GM21526 (cell line): ENCODE measurements around the gene ATF2.
"Not testable (repeated sequence)": the region's sequence is repeated elsewhere in the genome, so short reads cannot be mapped to it uniquely, and the experiment has no call there.

ENCODE experiments used
- ATAC-seq: cut with Tn5 transposase; IDR thresholded peaks from one replicate; pipeline ENCODE4 v1.9.1; 2021; ENCODE audit warnings: moderate library complexity; ENCODE audit not compliant: unreplicated experiment, low FRiP score

The ATF2 gene

DNA sequence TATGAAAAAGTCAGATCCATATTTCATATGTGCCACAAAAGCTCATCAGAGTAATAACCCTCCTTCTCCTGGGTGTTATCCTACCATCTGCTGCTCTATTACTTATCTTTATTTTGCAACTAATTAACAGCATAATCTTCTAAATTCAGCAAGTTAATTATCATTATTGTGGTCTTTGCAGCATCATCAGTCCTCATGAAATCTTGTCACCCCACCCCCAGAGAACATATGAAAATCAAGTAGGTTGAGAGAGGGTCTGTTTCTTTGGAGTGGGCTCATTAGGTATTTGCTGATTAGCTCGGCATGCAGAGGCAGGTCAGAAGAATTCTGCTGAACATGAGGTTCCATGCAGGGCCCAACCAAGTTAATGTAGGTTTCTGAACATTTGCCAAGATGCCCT lies 64.8 kb downstream of the ATF2 start:
- no peak for ATAC-seq

DNA sequence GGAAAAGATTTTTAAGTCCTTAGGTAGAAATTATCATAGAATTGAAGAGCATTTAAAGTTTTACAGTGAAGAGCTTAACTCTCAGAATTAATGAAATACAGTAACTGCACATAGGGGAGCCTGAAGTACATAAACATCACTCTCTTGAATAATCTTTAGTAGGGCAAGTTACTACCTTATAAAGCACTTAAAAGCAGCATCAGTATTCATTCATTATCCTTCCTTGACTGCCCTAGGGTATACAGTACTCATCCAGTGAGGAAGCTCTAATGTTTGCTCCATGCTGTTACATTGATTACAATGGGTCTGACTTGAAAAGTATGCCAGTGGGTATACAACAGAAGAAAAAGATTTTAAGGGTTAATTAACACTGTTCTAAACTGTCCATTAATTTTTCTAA lies 66.5 kb downstream of the ATF2 start:
- no peak for ATAC-seq

DNA sequence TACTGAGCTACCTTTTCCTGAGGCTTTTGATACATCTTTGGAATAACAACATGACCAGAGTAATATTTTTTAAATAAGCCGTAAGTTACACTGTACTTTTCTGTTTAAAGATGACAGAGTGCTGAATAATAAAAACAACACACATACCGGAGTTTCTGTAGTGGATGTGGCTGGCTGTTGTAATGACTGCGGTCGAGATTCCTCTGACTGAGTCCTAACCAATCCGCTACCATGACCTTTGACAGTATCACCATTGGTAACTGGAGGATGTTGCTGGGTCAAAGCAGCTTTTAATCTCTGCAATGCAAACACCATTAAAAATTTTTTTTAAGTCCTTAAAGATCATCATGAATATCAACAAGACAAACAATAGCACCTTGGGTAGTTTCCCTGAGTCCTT lies 70.7 kb downstream of the ATF2 start:
- ATAC-seq, result no peak

DNA sequence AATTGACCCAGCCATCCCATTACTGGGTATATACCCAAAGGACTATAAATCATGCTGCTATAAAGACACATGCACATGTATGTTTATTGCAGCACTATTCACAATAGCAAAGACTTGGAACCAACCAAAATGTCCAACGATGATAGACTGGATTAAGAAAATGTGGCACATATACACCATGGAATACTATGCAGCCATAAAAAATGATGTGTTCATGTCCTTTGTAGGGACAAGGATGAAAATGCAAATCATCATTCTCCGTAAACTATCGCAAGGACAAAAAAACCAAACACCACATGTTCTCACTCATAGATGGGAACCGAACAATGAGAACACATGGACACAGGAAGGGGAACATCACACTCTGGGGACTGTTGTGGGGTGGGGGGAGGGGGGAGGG lies 83.9 kb downstream of the ATF2 start:
- not testable (repeated sequence) for ATAC-seq

DNA sequence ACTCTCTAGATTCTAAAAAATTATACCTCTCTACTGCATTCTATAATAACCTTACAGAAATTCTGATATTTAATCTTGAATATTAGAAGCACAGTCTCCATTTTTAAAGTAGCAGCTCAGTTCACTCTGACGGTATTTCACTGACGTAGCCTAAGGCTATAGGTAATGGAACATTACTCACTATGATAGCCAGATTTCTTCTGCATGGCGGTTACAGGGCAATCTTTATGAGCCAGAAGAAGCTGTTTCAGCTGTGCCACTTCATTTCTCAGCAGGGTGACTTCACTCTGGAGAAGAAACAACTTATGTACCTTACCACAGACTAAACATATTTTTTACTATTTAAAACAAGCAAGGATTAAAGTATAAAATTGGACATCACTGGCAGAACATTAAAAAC lies 87.5 kb downstream of the ATF2 start:
- no peak for ATAC-seq

DNA sequence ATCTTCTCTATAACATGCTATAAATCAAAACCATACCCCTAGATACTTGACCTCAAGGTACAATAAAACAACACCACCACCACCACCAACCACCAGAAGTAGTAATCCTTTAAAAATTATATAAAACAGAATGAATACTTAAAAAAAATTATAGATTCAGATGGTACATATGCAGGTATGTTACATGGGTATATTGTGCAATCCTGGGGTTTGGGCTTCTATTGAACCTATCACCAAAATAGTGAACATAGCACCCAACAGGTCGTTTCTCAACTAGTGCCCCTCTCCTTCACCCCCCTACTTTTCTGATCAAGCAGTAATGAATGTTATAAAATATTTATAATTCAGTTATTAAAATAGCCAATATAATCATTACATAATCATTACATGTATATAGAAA lies 91.7 kb downstream of the ATF2 start:
- no peak for ATAC-seq

DNA sequence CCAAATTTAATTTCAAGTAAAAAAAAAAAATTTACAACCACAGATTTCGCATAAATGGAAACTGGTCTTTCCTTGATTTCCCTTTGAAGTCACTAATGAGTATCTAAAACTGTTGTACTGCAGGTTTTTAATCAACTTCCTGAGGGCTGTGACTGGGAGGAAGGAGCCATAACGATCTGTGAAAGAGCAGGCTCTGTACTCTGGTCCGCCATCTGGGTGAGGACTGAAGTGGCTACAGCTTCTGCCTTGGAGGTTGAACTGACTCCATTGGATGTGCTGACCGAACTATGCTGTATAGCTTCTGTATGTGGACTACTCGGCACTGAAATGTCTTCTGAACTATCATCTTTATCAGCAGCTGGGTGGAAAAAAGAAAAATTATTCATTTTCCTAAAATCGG lies 93.5 kb downstream of the ATF2 start:
- no peak for ATAC-seq

DNA sequence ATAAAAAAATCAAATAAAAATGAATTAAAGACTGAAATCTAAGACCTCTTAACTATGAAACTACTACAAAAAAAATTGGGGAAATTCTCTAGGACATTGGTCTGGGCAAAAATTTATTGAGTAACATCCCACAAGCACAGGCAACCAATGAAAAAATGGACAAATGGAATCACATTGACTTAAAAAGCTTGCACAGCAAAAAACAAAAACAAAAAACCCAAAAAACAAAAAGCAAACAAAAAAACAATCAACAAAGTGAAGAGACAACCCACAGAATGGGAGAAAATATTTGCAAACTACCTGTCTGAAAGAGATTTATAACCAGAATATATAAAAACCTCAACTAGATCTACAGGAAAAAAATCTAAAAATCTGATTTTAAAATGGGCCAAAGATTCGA lies 99.5 kb downstream of the ATF2 start:
- no peak for ATAC-seq

DNA sequence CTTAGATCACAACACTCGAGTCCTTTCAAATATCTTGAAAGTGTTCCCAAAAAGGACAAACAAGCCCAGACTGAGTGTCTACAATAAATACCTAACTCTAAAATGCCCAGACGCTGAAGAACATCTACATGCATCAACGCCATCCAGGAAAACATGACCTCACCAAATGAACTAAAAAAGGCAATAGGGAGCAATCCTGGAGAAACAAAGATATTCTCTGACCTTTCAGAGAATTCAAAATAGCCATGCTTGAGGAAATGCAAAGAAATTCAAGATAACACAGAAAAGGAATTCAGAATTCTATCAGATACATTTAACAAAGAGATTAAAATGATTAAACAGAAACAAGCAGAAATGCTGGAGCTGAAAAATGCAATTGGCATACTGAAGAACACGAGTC lies 101.6 kb downstream of the ATF2 start:
- no peak for ATAC-seq

DNA sequence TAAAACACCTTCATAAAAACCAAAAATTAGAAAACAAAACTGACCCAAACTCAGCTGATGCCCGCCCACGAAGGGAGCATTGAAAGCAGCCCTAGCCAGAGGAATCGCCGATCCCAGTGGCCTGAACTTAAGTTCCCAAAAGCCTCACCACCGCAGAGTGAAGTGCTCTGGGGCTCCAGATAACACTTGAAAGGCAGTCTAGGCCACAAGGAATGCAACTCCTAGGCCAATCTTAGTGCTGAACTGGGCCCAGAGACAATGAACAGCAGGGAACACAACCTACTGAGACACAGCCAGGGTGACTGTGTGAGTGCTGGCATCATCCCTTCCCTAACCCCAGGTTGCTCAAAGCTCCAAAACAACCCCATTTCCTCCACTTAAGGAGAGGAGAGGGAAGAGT lies 103.2 kb downstream of the ATF2 start:
- no peak for ATAC-seq

DNA sequence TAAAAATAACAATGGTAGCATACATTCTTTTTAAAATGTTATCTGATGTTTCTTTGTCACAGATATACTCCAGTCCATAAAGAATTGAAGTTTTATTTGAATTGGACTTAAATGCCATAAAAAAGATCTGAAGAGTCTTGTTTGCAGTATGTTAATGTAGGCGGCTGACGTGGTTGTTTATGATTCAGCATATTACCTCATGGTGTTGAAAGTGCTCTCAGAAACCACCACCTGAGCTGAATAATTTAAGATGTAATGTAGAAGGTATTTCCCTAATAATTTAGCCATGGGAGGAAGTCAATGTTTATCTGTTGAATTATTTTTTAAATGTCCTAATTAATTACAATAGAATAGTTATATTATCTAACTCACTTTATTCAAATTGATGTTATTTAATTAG lies 104.3 kb downstream of the ATF2 start:
- ATAC-seq, result no peak

DNA sequence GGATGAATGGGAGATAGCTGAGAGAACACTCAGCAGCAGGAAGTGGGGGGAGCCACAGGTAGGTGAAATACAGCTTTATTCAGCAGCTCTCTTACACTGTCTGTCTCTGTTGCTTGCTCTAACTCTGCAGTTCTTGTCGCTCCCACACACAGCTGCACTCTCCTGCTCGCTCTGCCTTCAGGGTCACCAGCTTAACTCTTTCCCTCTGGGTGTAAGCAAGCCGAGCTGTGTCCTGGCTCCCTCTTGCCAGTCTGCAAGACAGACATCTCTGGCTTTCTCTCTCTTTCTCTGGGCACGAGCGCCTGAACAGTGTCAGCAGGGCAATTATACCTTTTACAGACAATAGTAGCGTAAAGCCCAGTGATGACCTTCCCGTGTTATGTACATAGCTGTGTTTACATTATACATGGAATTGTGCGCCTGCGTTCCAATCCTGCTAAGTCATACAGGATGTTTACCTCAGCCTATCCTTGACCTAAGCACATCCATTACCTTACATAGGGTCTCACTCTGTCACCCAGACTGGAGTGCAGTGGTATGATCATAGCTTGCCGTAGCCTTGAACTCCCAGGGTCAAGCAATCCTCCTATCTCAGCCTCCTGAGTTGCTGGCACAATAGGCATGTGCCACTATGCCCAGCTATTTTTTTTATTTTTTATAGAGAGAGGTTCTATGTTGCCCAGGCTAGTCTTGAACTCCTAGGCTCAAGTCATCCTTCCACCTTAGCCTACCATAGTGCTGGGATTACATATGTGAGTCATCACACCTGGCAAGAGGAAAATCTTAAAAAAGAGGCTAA lies 105.0 kb downstream of the ATF2 start:
- ATAC-seq, result no peak

DNA sequence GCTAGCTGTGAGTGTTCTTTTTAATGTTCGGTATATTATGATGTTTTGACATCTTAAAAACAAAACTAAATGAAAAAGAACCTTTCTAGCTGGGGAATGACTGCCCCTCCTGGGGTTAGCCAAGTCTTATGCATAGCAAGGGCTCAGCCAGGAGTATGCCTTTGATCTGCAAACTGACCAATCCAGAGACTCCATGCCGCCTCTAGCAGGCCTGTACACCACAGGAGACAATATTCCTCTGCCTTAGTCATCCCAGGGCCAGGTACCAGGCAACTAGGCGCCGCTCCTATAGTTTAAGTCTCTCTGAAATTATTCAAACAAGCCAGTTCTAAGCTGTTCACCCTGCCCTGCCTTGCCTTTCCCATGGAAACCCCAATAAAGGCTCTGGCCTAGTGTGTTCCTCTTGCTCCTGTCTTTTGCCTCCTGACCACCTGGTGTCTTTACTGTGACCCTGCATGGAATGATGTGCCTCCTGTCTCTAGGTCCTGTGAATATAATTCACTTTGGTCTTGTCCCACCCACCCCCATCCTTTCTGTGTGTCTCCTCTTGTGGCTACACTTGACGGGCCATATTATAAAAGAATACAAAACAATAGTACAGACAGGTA lies 110.8 kb downstream of the ATF2 start:
- no peak for ATAC-seq

DNA sequence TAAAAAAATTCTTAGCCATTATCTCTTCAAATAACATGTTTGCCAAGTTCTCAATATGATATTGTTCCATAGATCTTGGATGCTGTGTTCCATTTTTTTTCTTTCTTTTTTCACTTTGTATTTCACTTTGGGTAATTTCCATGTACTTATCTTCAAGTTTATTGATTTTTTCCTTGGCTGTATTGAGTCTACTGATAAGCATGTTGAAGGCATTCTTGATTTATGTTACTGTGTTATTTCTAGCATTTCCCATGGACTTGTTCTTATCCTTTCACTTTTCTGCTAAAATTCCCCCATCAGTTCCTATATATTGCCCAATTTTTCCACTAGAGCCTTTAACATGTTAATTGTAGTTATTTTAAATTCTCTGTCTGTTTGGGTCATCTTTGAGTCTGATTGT lies 112.0 kb downstream of the ATF2 start:
- ATAC-seq, result no peak

DNA sequence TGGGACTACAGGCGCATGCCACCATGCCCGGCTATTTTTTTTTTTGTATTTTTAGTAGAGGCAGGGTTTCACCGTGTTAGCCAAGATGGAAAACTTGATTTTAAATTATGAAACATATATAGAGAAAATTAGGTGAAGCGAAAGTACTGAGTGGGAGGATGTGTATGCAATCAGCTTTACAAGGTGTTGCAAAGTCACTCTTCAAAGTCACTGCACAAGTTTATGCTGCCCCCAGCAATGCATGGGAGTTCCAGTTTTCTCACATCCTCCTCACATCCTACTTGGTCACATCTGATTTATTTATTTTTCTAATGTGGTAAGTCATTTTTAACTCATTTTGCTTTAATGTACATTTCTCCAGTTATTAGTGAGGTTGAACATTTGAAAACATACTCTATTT lies 113.7 kb downstream of the ATF2 start:
- no peak for ATAC-seq

DNA sequence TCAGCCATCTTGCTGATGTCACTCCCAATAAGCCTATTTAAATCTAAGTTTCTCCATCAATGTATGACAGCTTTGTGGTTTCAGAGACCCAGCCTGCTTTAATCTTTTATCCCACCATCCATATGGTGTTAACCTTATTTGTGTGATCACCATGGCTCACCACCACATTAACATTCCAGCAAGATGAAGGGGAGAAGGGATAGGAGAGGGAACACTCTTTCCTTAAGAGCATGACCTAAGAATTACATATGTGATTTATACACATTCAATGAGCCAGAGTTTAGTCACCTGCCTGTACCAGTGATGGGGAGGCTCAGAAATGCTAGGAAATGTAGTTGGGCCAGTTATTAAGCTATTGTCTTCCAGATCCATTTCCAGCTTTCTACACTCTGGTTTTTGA lies 118.3 kb downstream of the ATF2 start:
- no peak for ATAC-seq

DNA sequence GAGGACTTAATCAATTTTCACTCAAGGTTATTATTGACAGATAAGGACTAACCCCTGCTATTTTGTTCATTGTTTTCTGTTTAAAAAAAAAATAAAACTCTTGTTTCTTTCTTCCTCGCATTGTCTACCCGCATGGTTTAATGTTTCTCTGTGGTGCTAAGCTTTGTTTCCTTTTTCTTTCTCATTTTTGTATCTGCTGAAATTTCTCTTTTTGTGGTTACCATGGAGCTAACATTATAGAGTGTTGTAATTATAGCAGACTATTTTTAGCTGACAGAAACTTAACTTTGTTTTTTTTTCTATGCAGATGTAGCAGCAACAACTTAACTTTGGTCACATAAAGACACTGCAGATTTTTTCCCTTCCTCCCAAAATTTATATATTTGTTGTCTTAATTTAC lies 119.7 kb downstream of the ATF2 start:
- ATAC-seq, result peak; percentile 64

DNA sequence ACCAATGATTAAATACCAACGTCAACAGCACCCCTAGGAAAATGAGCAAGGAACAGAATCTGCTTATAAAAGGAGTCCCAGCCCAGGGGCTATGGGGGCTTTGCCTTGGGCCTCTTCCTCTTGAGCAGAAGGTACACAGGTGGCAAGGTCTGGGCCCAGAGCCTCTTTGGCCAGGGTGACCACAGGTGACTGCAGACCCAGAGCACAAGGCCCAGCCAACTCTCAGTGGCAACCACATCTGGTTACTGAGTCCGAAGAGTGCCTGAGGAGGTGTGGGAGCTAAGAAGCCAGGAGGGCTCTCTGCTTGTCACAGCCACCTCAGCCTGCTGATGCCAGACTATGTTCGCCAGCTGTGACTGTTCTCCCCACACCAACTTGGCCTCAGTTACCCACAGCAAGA lies 128.5 kb downstream of the ATF2 start:
- no peak for ATAC-seq

DNA sequence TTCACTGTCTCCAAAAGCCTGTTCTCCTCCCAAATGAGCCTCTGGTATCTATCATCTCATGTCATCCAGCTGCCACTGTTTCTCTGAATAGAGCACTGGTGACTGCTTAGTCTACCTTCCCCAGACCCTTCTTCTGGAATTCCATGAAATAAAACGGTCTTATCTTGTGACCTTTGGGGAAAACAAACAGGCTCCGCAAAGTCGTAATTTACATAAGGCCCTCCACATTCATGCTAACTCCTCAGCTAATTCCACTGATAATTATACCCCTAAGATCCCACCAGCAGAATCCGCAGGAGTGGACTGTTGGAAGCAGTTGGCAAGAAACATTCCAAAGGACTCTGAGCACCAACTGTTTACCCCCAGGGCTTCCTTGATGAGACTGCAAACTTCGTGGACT lies 129.0 kb downstream of the ATF2 start:
- ATAC-seq, result no peak

DNA sequence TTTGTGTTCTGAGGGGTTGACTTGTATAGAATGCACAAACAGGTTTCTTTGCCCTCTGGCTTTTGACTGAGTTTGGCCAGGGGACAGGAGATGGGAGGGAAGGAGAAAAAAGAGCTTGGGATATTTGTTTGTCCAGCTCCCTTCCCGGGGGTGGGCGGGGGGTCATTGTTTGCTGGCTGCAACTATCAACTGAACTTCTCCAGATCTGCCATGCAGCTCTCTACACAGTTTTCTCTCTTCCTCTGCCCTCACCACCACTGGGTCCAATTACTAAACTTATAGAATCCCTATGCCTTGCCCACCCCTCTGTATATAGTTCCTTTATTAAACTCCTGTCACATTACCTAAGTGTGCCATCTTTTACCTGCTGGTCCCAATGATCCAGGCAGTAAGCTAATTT lies 130.1 kb downstream of the ATF2 start:
- ATAC-seq, result no peak

DNA sequence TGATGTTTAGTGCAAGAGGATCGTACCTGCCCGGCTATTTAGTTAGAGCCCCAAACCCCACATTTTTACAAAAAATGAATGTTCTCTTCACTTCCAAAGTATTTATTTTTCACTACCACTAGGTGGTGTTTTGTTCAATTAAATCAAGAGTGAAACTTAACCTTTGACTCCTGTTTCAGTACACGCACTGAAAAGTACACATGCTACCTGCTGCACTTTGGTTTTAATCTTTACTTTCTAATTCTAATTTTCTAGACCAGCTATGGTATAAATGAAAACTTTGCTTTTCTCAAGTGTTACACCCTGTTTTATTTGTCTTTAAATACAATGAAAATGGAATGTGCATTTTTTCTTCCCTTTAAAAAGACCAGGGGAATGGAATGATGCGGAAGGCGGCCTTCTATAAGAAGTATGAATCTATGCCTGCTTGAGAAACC lies 131.4 kb downstream of the ATF2 start:
- ATAC-seq, result no peak

DNA sequence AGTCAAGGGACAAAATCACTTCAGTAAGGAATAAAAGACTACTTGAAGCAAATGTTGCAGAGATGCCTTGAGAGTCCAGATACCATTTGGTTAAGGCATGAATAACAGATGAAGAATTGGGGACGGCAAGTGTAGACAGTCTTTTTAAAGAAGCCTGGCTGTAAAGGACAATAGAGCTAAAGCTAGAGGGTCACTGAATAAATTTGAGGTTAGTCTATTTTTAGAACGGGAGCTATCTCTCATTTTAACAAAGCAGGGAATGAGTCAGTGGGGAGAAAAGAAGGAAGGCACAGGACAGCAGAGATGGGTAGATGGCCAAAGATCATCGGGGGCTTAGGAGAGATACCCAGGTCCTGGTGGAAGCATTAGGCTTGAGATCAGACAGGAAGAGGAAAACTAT lies 132.2 kb downstream of the ATF2 start:
- no peak for ATAC-seq
